DMS79 treated with DMSO at 0.1 percent for 48 hours (cell line): ENCODE data around the gene LEKR1.
A peak's percentile ranks its signal among the peaks of the same experiment; 100 is the strongest.
"Not testable (repeated sequence)": the region's sequence is repeated elsewhere in the genome, so short reads cannot be mapped to it uniquely, and the experiment has no call there.

Experiments
- DNase-seq: peaks from one replicate; lab custom pipeline; 2025; lab: John Stamatoyannopoulos, UW

The LEKR1 gene

GRCh38 chr3:156826144-156826895, at the start of gene LEKR1:
Gene LEKR1 (plus strand): TSS chr3:156826353. CDS start chr3:156829330, 2,977 bp downstream.
- DNase-seq = peak; percentile 78

DNA sequence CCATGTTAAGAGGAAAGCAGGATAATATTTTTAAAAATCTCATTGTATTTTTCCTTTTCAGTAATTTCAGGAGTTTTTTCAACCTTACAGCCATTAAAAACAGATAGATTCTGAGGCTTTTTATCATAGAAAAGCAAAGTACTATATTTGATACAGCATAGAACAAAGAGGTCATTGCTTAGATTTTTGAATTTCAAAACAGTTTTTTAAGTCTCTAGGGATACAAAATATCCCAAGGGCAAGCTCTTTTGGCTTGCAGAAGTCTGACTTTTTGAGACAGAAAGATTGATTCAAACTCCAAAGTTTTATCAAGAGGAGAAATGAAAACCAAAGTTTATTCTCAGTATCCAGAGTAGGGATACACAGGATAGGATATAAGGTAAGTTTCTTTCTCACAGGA, 49.3 kb upstream of the LEKR1 start:
- no peak for DNase-seq

GRCh38 chr3:156781310-156782230, 44.6 kb upstream of the LEKR1 start:
- no peak for DNase-seq

- DNase-seq = no peak
These were observed 43.8 kb upstream of the LEKR1 start for GRCh38 chr3:156782319-156782718.

GRCh38 chr3:156782921-156783320, 43.2 kb upstream of the LEKR1 start:
- DNase-seq = no peak

DNA sequence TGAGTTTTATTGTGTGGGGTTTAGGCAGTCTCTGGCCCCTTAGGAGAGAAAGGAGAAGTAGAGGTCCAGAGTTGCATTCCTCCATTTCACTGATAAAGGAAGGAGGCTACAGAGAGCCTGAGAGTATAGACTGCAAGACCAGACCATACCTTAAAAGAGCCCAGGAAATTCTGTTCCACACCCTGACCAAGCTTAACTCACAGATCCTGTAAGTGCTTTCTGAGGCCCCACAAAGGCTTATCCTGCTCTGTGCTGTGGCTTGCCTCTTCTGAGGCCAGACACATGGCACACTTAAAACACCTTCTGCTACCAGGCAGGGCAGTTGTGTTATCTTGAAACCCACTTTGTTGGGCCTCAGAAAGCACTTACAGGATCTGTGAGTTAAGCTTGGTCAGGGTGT, 39.2 kb upstream of the LEKR1 start:
- DNase-seq = no peak

DNA sequence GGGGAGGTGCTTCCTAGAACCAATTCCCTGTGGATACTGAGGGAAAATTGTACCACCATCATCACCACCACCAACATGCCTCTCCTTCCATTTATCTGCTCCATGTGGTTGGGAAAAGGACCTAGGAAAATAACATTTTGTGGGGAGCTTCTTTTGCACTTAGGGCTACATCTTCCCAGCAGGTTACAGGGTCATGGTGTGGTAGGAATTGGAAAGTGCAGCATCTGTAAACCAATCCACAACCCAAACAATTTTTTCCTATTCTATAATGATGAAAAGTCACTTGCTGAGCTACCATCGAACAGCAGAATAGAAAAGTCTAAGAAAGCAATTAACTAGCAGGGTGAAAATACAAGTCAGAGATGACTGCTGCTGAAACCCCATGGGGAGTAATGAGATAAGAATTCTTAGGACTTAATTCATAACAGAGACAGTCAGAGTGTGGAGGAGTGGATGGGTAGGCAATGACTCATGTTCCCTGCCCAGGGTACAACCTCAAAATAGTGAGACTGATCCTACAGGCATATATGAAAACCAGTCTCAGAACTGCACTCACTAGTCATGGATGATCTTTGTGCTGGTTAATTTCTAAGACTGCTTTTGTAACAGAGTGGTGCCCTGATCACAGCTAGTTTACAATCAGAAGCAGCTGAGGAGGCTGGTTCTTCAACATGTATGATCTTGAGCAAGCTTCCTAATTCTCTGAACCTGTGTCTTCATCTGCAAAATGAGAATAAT, 38.1 kb upstream of the LEKR1 start:
- no peak for DNase-seq

- DNase-seq = no peak
These were observed 37.3 kb upstream of the LEKR1 start for GRCh38 chr3:156788846-156789245.

- DNase-seq = no peak
These were observed 36.0 kb upstream of the LEKR1 start for GRCh38 chr3:156790156-156790555.

DNA sequence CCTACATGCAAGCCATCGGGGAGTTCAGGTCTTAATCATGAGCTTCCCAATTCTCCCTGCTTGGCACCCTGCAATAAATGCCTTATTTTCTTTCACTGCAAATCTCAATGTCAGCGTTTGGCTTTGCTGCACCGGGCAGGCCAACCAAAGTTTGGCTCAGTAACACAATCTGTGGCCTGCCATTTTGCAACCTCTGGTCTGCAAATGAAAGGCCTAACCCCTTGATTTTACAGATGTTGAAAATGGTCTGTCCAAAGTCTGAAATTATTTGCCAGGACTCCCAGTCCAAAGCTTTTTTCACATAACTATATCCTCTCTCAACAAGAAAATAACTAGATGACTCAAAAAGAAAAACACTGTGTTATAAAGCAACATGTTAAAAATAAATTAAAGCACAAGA, 34.0 kb upstream of the LEKR1 start:
- DNase-seq = no peak

DNA sequence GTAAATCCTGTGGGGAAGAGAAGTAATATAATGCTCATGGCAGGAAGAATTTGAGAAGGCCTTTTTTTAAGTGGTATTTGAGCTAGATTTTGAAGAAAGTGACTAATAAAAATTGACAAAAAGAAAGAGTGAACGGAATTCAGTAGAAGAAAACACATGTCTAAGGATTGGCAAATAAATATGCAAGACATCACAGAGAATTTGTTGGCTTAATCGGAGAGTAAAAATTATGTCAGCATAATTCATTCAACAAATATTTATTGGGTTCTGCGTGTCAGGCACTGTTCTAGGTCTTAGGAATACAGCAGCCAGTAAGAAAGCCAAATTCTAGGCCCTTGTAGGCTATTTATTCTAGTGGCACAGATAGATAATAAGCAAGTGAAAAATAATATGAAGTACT, 33.6 kb upstream of the LEKR1 start:
- no peak for DNase-seq

DNA sequence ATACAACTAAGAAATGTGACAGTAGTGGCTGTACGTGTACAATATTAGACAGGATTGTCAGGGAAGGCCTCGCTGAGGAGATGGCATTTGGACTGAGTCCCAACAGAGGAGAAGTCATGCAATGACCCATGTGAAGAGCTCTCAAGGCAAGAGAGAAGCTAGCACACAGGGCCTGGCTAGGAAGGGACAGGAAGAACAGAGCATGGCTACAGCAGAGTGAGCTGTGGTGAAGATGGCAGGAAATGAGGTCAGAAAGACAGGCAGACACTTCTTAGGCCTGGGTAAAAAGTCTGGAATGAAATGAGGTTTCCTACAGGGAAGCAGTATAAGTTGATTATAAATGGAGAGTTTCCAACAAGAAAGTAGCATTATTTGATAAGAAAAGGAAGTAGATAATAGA, 33.2 kb upstream of the LEKR1 start:
- peak; percentile 58 for DNase-seq

- DNase-seq = no peak
These were observed 32.8 kb upstream of the LEKR1 start for GRCh38 chr3:156793400-156793799.

DNA sequence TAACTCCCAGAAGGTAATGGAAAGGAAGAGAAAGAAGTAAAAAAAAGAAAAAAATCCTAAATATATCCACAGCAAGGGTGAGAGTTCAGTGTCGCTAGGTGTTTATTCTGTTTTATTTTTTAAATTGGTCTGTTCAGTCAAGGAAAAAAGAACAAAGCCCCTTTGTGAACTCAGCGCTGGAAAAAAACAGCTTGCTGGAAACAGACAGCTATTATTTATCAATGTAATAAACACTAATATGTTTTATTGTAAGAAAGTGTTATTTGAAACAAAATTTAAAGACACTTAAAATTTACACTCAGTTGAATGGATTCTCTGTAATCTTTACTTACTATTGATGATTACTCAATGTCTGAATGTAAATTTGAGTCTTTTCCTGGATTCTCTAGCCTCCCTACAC, 32.3 kb upstream of the LEKR1 start:
- no peak for DNase-seq

DNA sequence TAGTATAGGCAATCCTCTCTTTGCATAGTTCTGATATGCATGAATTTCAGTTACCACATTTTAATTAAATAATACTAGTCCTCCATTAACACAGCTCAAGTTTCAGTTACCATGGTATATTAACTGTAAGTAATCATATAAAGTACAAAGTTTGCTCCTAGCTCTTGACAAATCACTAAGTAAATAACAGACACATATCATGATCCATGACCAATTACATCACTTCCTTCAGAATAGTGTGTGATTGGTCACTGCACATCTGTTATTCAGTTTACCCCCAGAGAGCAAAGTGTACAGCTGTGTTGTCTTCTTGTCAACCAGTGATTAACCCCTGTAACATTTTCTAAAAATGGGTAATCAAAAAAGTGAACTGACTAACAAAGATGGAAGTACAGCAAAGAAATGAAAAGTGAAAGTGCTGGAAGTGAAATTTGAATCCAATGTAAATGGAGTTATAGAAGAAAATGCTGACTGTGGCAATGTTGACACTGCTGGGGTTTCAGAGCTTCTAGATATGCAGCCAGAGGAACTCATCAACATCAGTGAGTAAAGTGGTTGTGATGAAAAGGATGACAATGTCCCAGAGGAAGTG, 30.2 kb upstream of the LEKR1 start:
- DNase-seq = no peak

DNA sequence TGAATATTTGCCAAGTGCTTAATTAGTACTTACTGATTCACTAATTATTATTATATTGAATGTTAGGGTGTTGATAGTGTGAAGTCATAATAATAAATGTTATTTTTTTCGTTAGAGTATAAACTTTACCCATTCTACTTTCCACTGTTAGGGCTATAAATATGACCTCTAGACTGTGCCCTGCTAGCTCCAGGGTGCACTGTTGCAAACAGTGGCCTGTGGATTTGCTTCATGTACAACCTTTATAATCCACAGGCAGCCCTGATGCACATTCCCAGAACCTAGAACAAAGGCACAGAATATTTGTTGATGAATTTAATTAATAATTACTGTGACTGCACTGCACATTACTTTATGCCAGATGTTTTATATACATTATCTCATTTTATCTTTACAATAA, 28.8 kb upstream of the LEKR1 start:
- no peak for DNase-seq

DNA sequence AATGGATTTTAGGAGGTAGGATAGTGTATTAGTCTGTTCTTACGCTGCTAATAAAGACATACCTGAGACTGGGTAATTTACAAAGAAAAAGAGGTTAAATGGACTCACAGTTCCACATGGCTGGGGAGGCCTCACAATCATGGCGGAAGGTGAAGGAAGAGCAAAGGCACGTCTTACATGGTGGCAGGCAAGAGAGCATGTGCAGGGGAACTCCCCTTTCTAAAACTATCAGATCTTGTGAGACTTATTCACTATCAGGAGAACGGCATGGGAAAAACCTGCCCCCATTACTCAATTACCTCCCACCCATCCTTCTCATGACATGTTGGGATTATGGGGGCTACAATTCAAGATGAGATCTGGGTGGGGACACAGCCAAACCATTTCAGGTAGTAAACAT, 25.9 kb upstream of the LEKR1 start:
- DNase-seq = not testable (repeated sequence)

GRCh38 chr3:156801746-156802145, 24.4 kb upstream of the LEKR1 start:
- no peak for DNase-seq

GRCh38 chr3:156802821-156803606, 23.1 kb upstream of the LEKR1 start:
- no peak for DNase-seq

- no peak for DNase-seq
These were observed 22.0 kb upstream of the LEKR1 start for GRCh38 chr3:156803952-156804741.
